HG03196 (cell line): Measurements from ENCODE around the gene RERE.
A peak's percentile ranks its signal among the peaks of the same experiment; 100 is the strongest.

Experiments
- ATAC-seq: cut with Tn5 transposase; IDR thresholded peaks from one replicate; pipeline ENCODE4 v1.9.1; 2021; ENCODE audit not compliant: unreplicated experiment

The RERE gene

DNA sequence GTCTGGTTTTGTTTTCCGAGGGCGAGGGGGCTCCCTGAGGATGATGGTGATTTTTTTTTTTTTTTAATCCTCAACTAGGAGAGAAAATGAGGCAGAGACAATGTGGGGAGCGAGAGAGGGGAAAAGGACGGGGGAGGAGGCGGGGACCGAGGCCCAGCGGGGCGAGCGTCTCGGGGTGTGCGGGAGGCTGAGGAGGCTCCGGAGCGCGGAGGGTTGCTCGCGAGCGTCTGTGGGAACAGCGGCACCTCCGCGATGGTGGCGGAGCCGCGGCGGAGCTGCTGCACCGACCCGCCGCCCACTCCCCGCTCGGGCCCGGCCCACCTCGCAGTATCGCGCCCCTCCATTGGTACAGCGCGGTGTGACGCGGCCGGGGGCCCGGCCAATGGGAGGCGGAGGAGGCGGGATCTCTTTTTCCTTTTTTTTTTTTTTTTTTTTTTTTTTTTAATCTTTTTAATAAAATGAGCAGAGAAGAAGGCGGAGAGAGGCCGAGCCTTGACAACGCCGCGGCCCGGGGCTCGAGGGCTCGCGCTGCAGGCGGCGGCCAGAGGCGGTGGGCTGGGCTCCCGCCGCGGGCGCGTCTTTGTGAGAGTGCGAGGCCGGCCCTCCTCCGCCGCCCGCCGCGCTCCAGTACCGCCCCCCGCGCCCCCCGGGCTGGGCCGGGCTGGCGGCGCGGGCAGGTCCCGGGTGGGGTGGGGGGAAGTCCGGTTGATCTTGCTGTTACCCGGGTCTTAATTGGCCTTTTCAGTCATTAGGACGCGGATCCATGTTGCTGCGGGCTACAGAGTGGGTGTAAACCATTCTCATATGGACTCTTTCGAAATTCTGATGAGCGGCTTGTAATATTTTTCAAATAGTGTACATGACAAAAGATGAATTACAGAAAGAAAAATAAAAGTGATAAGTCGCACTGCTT lies at the start of gene RERE:
Gene RERE, minus strand, starts transcription at position 229 of the 913 bp plus-strand sequence.
- ATAC-seq: peak; percentile 88

GRCh38 chr1:8866792-8867415 lies 49.5 kb upstream of the RERE start:
- no peak for ATAC-seq

- no peak for ATAC-seq
Observed at GRCh38 chr1:8866173-8866791, 48.8 kb upstream of the RERE start.

DNA sequence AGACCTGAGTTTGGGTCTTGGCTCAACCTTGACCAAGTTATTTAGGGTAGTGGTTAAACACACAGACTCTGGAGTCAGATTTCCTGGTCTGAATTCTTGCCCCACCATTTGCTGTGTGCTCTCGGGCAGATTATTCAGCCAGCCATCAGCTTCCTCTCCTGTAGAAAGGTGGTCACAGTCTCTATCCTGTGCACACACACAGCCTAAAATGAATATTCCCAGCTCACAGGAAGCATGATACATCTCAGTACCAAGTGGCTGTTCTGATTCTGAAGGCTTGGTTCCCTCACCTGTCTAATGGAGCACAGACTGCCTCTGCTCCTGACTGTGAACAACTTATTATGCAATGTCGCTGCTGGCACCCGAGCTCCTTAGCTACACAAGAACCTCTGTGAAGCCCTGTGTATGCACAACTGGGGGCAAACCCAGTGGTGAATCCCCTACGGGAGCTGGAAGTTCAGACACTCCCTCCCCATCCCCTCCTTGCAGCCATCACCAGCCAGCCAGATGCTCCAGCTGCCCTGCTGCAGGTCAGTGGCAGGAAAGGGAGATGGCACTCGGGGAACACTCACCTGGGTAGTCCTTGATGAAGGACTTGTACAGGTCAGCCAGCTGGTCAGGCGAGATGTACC lies 47.4 kb upstream of the RERE start:
- ATAC-seq: no peak

GRCh38 chr1:8863794-8864233 lies 46.4 kb upstream of the RERE start:
- no peak for ATAC-seq

- no peak for ATAC-seq
Observed at GRCh38 chr1:8863138-8863537, 45.7 kb upstream of the RERE start.

GRCh38 chr1:8862528-8862927 lies 45.1 kb upstream of the RERE start:
- no peak for ATAC-seq

- no peak for ATAC-seq
Observed at GRCh38 chr1:8860738-8861516, 43.5 kb upstream of the RERE start.

DNA sequence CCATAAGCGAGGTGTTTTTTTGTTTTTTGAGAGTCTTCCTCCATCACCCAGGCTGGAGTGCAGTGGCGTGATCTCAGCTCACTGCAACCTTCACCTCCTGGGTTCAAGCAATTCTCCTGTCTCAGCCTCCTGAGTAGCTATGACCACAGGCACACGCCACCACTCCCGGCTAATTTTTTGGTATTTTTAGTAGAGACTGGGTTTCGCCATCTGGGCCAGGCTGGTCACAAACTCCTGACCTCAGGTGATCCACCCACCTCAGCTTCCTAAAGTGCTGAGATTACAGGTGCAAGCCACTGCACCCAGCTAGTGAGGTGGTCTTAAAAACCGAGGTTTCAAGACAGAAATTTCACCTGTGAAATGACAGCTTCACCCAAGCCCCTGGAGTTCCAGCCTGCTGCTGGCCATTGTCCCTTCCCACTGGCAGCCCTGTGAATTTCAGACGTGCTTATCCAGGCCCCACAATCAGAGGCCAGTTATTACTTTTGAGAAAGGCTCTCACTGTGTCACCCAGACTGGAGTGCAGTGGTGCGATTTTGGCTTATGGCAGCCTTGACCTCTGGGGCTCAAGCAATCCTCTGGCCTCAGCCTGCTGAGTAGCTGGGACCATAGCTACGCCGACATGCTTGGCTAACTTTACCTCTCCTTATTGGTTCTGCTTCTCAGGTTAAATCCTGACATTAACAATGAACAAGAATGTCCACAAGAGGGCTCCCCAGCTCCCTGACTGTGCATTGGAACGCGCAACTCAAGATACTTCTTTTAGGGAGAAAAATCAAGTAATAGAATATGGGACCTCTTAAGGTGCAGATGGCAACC lies 41.7 kb upstream of the RERE start:
- no peak for ATAC-seq

DNA sequence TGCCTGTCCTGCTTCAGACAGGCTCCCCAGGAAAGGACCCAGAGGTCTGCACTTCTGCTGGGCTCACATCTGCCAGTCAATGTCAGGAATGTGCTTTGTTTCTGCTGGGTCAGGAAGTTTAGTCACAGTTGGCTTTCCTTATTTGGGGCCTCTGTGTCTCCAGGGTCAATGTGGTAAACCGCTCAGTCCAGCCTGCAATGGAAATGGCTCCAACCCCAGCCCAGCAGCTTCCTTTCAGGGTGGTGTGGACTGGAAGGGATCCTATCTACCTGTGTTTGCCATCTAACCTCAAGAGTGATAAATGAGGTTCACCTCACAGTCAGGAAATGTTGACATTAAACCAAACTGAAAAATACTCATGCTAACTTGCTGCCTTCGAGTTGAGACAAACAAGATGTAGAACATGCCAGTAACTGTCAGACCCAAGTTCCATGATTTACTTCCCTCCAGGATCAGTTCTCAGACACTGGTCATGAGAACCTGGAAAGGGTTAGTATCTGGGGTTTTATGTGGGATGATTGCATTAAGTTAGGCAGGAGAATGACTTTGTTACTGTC lies 40.8 kb upstream of the RERE start:
- no peak for ATAC-seq

- no peak for ATAC-seq
Observed at GRCh38 chr1:8856689-8857412, 39.4 kb upstream of the RERE start.

DNA sequence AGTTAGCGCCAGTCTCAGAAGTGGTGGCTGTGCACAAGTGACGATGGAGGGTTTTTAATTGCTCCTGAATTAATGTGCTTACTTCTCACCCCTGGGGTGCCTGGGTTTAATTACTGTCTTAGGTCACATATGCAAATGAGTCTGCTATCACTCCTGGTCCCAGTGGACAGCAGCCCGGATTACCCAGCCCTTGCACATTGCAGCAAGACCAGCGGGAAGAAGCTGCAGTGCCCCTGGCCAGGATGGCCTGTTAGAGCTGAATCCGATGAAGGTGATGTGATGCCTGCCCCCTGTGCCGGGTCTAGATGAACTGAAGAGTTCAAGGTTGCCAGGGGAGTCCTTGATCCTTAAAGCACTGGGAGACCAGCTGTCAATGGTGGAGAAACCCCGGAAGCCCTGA lies 36.8 kb upstream of the RERE start:
- no peak for ATAC-seq

GRCh38 chr1:8851060-8851459 lies 33.6 kb upstream of the RERE start:
- ATAC-seq: no peak

DNA sequence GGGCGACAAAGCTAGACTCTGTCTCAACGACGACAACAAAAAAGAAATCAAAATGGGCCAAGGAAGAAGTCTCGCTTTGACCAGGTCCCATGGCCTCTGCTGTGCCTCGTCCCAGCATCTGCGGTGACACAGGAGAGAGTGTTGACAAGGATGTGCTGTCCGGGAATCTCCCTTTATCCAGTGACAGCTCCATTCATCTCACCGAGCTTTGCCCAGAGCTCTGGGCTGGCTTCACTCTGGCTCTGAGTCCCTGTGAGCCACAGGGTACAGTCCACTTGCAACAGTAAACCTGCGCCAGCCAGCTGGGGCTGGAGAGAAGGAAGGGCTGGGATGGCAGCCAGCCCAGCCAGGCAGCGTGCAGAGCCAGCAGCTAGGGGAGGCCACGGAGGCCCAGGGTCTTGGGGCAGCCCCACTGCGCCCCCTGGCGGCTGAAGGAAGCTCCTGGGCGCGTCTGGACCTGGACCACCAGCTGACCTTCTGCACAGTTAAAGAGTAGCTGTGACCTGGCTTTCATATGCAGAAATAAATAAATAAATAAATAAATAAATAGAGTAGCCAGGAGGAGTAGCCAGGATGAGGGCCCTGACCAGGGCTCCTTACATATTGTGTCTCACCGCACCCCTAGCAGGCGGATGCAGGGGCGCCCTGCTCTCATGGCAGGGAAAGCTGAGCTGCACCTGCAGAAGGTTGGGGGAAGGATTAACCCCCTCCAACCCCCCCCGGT lies 31.4 kb upstream of the RERE start:
- peak; percentile 72 for ATAC-seq

DNA sequence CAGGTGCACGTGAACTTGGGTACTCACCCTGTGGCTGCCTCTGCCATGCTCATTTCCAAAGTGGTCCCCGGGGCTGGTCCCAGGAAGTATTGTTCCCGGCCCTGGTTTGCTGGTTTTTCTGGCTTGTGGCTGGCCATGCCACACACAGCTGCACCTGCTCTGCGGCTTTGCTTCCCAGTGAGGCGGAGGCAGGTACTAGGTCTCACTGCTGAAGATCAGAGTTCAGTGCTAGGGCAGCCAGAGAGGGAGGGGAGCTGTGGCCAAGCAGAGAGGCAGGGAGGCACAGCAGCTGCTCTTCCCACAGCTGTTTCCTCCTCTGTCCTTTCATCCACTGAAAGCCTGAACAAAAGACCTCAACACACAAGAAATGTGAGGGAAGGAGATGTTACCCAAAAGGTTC lies 30.6 kb upstream of the RERE start:
- ATAC-seq: no peak

GRCh38 chr1:8846263-8846662 lies 28.8 kb upstream of the RERE start:
- ATAC-seq: no peak

DNA sequence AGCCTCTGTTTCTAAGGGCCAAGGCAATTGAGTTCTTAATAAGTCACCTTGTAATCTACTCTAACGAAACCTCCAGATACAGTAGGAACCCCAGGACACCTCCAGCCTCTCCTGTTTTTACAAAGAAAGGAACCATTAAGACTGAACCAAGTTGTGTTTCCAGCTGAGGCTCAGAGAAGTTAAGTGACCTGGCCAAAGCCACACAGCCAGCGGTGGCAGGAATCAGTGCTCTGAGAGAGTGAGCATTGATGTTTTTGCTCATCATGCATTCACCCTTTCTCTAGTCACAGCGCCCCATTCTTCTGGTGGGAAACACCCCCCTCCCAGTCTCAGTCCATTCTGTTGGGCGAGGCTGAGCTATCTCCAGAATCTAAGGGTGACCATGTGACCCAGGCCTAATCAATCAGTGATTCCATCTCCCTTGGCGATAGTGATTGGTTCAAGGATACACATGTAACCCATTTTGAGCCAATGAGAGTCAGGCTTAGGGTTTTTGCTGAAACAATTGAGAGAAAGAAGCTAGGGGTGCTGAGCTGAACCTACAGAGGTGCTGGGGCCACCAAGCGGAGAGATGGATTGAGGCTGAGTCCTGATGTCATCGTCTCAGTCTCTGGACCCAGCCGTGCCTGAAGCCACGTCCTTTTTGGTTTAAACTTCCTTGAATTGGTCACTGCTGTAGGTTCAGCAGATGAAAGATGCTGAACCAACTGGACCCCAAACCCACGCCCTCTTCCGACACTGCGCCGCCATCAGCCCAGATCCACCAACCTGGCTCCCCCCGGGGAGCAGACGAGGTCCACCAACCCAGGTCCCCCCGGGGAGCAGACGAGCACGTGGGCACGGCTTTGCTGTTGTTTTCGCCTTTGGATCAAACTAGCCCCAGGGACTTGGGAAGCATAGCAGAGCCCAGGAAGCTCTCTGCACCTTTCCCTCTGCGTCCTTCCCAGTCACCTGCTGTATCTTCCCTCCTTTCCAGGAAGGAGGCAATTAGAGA lies 28.0 kb upstream of the RERE start:
- ATAC-seq: no peak
